IPS-NIHi11 (cell line): ENCODE results near the gene OPCML.

Experiments
- DNase-seq: peaks from one replicate; pipeline ENCODE4 v3.0.0; 2012; ENCODE audit warnings: mixed read lengths, low spot score

The OPCML gene

GRCh38 chr11:132718711-132719671 lies 813.3 kb downstream of the OPCML start:
- no peak for DNase-seq

- DNase-seq: no peak
Observed at GRCh38 chr11:132717824-132718223, 814.5 kb downstream of the OPCML start.

GRCh38 chr11:132716037-132716436 lies 816.3 kb downstream of the OPCML start:
- DNase-seq: no peak

GRCh38 chr11:132714859-132715440 lies 817.4 kb downstream of the OPCML start:
- DNase-seq: no peak

- DNase-seq: no peak
Observed at GRCh38 chr11:132712466-132712865, 819.8 kb downstream of the OPCML start.

GRCh38 chr11:132704781-132705375 lies 827.4 kb downstream of the OPCML start:
- DNase-seq: no peak

GRCh38 chr11:132692891-132693290 lies 839.4 kb downstream of the OPCML start:
- no peak for DNase-seq

GRCh38 chr11:132691848-132692550 lies 840.3 kb downstream of the OPCML start:
- DNase-seq: no peak

- no peak for DNase-seq
Observed at GRCh38 chr11:132686886-132687285, 845.4 kb downstream of the OPCML start.

GRCh38 chr11:132685174-132685611 lies 847.1 kb downstream of the OPCML start:
- no peak for DNase-seq

GRCh38 chr11:132683602-132684001 lies 848.7 kb downstream of the OPCML start:
- DNase-seq: no peak

- DNase-seq: no peak
Observed at GRCh38 chr11:132681971-132682370, 850.3 kb downstream of the OPCML start.

GRCh38 chr11:132680584-132680983 lies 851.7 kb downstream of the OPCML start:
- no peak for DNase-seq

- DNase-seq: no peak
Observed at GRCh38 chr11:132674151-132674550, 858.1 kb downstream of the OPCML start.

GRCh38 chr11:132671851-132672370 lies 860.4 kb downstream of the OPCML start:
- DNase-seq: no peak

- no peak for DNase-seq
Observed at GRCh38 chr11:132670921-132671675, 861.2 kb downstream of the OPCML start.

- no peak for DNase-seq
Observed at GRCh38 chr11:132669949-132670348, 862.4 kb downstream of the OPCML start.

- DNase-seq: no peak
Observed at GRCh38 chr11:132665205-132665604, 867.1 kb downstream of the OPCML start.

- DNase-seq: no peak
Observed at GRCh38 chr11:132658696-132659095, 873.6 kb downstream of the OPCML start.

GRCh38 chr11:132658004-132658403 lies 874.3 kb downstream of the OPCML start:
- no peak for DNase-seq

GRCh38 chr11:132655187-132655855 lies 877.0 kb downstream of the OPCML start:
- DNase-seq: no peak
